MM.1S (cell line): Measurements from ENCODE around the gene C15orf40.

Source experiments
- DNase-seq: peaks from one replicate; pipeline ENCODE4 v3.0.0-alpha.2; 2015
- H2AFZ ChIP-seq: fragments of 300-600 bp; sonication (generic); 2 replicates; pipeline ENCODE4 v1.6.0; 2016; ENCODE audit warnings: antibody characterized with exemption, low read length
- H3F3A ChIP-seq: fragments of 300-600 bp; sonication (generic); 2 replicates; pipeline ENCODE4 v1.6.1; 2016; ENCODE audit warnings: mild to moderate bottlenecking, antibody characterized with exemption, low read length, moderate library complexity, mixed read lengths; ENCODE audit not compliant: insufficient read depth
- H3K27ac ChIP-seq: fragments of 300-600 bp; sonication (generic); 2 replicates; pipeline ENCODE4 v1.5.1; 2016; ENCODE audit warnings: mild to moderate bottlenecking, low read length
- H3K27me3 ChIP-seq: fragments of 300-600 bp; sonication (generic); replicated peaks from 2 replicates; pipeline ENCODE4 v1.6.0; 2016; ENCODE audit warnings: low read length; ENCODE audit not compliant: insufficient read depth
- H3K36me3 ChIP-seq: fragments of 300-600 bp; sonication (generic); replicated peaks from 2 replicates; pipeline ENCODE4 v1.6.1; 2016; ENCODE audit warnings: mild to moderate bottlenecking, low read length, mixed read lengths; ENCODE audit not compliant: insufficient read depth
- H3K4me1 ChIP-seq: fragments of 300-600 bp; sonication (generic); 2 replicates; pipeline ENCODE4 v1.6.1; 2016; ENCODE audit warnings: low read length, mixed read lengths
- H3K4me2 ChIP-seq: fragments of 300-600 bp; sonication (generic); 2 replicates; pipeline ENCODE4 v1.6.0; 2016; ENCODE audit warnings: low read depth, low read length
- H3K4me3 ChIP-seq: fragments of 300-600 bp; sonication (generic); 2 replicates; pipeline ENCODE4 v1.5.1; 2016; ENCODE audit warnings: low read length, mixed read lengths
- H3K79me2 ChIP-seq: fragments of 300-600 bp; sonication (generic); 2 replicates; pipeline ENCODE4 v1.6.1; 2016; ENCODE audit warnings: mixed run types, low read length, mixed read lengths
- H3K9ac ChIP-seq: fragments of 300-600 bp; sonication (generic); 2 replicates; pipeline ENCODE4 v1.6.1; 2016; ENCODE audit warnings: low read length, mixed read lengths
- H3K9me2 ChIP-seq: fragments of 300-600 bp; sonication (generic); replicated peaks from 2 replicates; pipeline ENCODE4 v1.6.1; 2016; ENCODE audit warnings: mild to moderate bottlenecking, low read length, mixed read lengths; ENCODE audit not compliant: insufficient read depth
- H3K9me3 ChIP-seq: fragments of 300-600 bp; sonication (generic); replicated peaks from 2 replicates; pipeline ENCODE4 v1.6.1; 2016; ENCODE audit warnings: mild to moderate bottlenecking, low read length, mixed read lengths; ENCODE audit not compliant: insufficient read depth
- H4K20me1 ChIP-seq: fragments of 300-600 bp; sonication (generic); 2 replicates; pipeline ENCODE4 v1.6.1; 2016; ENCODE audit warnings: mild to moderate bottlenecking, low read length, moderate library complexity, mixed read lengths; ENCODE audit not compliant: insufficient read depth
- CTCF ChIP-seq: fragments of 300-600 bp; sonication (generic); IDR thresholded peaks from 2 replicates; pipeline ENCODE4 v1.5.1; 2016; ENCODE audit warnings: antibody characterized with exemption, low read length, mixed read lengths
- EZH2 ChIP-seq: fragments of 300-600 bp; sonication (generic); optimal IDR thresholded peaks from 2 replicates; pipeline ENCODE3; 2017; ENCODE audit warnings: low read depth, mild to moderate bottlenecking, antibody characterized with exemption, low read length, mixed read lengths
- EZH2phosphoT487 ChIP-seq: fragments of 300-600 bp; sonication (generic); IDR thresholded peaks from 2 replicates; pipeline ENCODE4 v1.6.1; 2018; ENCODE audit warnings: antibody characterized with exemption, low read length

The C15orf40 gene

GRCh38 chr15:82971218-82971984, 40.0 kb downstream of the C15orf40 start:
- TF ChIP-seq EZH2phosphoT487 (no peak), CTCF (no peak), EZH2 (no peak)

GRCh38 chr15:82970696-82971095, 40.7 kb downstream of the C15orf40 start:
- no peaks in the 10 kb centered on the region for H3K9me2 ChIP-seq
- H3K27me3 ChIP-seq = no peaks in the 10 kb centered on the region
- no peaks in the 10 kb centered on the region for H4K20me1 ChIP-seq
- H3K4me3 ChIP-seq = no peak overlapping the region
- no peak overlapping the region for H3K4me2 ChIP-seq
- TF ChIP-seq EZH2phosphoT487 (no peak), CTCF (no peak), EZH2 (no peak)
- H3K4me1 ChIP-seq = peaks cover 18% of the 10 kb centered on the region
- H3K79me2 ChIP-seq = no peaks in the 10 kb centered on the region
- H3K27ac ChIP-seq = no peak overlapping the region
- H3K36me3 ChIP-seq = no peaks in the 10 kb centered on the region
- DNase-seq = no peak
- H3F3A ChIP-seq = peaks cover 8% of the 10 kb centered on the region; the same call in 1 of the 2 replicates
- no peak overlapping the region for H3K9ac ChIP-seq
- no peaks in the 10 kb centered on the region for H3K9me3 ChIP-seq
- no peak overlapping the region for H2AFZ ChIP-seq

More at GRCh38 chr15:82971218-82971984, 40.0 kb downstream of the C15orf40 start:
- no peak for DNase-seq
- Histone ChIP-seq H3K9me3 (no peaks in the 10 kb centered on the region), H3K27me3 (no peaks in the 10 kb centered on the region), H4K20me1 (no peaks in the 10 kb centered on the region), H3K79me2 (no peaks in the 10 kb centered on the region), H3F3A (peaks cover 7% of the 10 kb centered on the region; the same call in 1 of the 2 replicates), H3K4me1 (peaks cover 13% of the 10 kb centered on the region), H3K9ac (no peak overlapping the region), H3K36me3 (no peaks in the 10 kb centered on the region), H3K4me3 (no peak overlapping the region), H3K27ac (no peak overlapping the region), H2AFZ (no peak overlapping the region), H3K4me2 (no peak overlapping the region), H3K9me2 (no peaks in the 10 kb centered on the region)

GRCh38 chr15:82970078-82970686, 41.3 kb downstream of the C15orf40 start:
- H4K20me1 ChIP-seq = no peaks in the 10 kb centered on the region
- no peaks in the 10 kb centered on the region for H3K79me2 ChIP-seq
- H3K4me1 ChIP-seq = peaks cover 18% of the 10 kb centered on the region
- no peak overlapping the region for H2AFZ ChIP-seq
- no peak for DNase-seq
- H3F3A ChIP-seq = peaks cover 8% of the 10 kb centered on the region; the same call in 1 of the 2 replicates
- H3K9me3 ChIP-seq = no peaks in the 10 kb centered on the region
- H3K27me3 ChIP-seq = no peaks in the 10 kb centered on the region
- no peak for TF ChIP-seq EZH2
- no peak for TF ChIP-seq EZH2phosphoT487
- TF ChIP-seq CTCF = no peak
- no peak overlapping the region for H3K4me2 ChIP-seq
- no peaks in the 10 kb centered on the region for H3K36me3 ChIP-seq
- no peak overlapping the region for H3K4me3 ChIP-seq
- no peak overlapping the region for H3K27ac ChIP-seq
- no peaks in the 10 kb centered on the region for H3K9me2 ChIP-seq
- H3K9ac ChIP-seq = no peak overlapping the region
